Motor neuron (in vitro differentiated cells): ENCODE measurements around the gene FOLR3. TPM values are rescaled to one million over a fixed set of nuclear protein-coding genes. Genes with fewer than 3 reads are reported as not detected.

Experiments used
- ATAC-seq, 8 experiments: fragments of 200-7000 bp; cut with Tn5 transposase; replicated peaks in 6 of 8; 2 replicates each; pipeline ENCODE4 v1.8.0; 2021; ENCODE audit warnings: mild to moderate bottlenecking in 8 of 8, moderate library complexity in 8 of 8
- H3K27ac ChIP-seq, 2 donors: fragments of 250-450 bp; sonication (Bioruptor Pico); 2 replicates each; pipeline ENCODE4 v1.9.0; 2021; ENCODE audit warnings: antibody characterized with exemption in 2 of 2, mild to moderate bottlenecking in 2 of 2, moderate library complexity in 1 of 2
- H3K4me1 ChIP-seq, 2 donors: fragments of 250-450 bp; sonication (Bioruptor Pico); replicated peaks in 1 of 2; 2 replicates each; pipeline ENCODE4 v1.6.1; 2021; ENCODE audit warnings: antibody characterized with exemption in 2 of 2, mild to moderate bottlenecking in 2 of 2, moderate library complexity in 1 of 2
- H3K4me3 ChIP-seq, 5 donors: fragments of 250-450 bp; sonication (Bioruptor Pico); 2 replicates each; pipeline ENCODE4 v1.9.0; 2021; ENCODE audit warnings: antibody characterized with exemption in 5 of 5, mild to moderate bottlenecking in 5 of 5, moderate library complexity in 4 of 5
- WGBS, 10 experiments: fragments of 450-650 bp; shearing (Covaris generic); methylation state at CpG; one replicate each; pipeline ENCODE4 v1.0.0; 2022; 5-methylcytosine and 5-hydroxymethylcytosine counted together
- in situ Hi-C, 9 experiments: fragments of 400-800 bp; cut with MboI; loops; one replicate each; pipeline ENCODE4 v1.15.0; 2021; ENCODE audit warnings: low sequenced_read_pairs in 9 of 9, low pct_unique_long_range_greater_than_20kb in 2 of 9; ENCODE audit not compliant: unreplicated experiment in 9 of 9
- total RNA-seq, 8 experiments: library from RNA; unstranded; fragments of 300-600 nt; gene quantifications; 2 replicates each; pipeline versions ENCODE4 v1.2.3 to v1.2.4, GENCODE V29; 2022

The FOLR3 gene
- total RNA-seq, 8 experiments from 2014 or later = 0.40 to 27.3 (median 2.0) TPM; not detected in 5

- peak; percentile 85 to 94 (median 91) for ATAC-seq
- WGBS, 10 experiments = 0 to 3% (median 2%) methylated on average over 1 to 27 of the region's 49 CpGs; no CpG with 5 or more reads in 2 of the 10 experiments
- in situ Hi-C loops = no loop called here
- H3K27ac ChIP-seq = peak within 1 kb of the TSS; percentile 99
- peak within 1 kb of the TSS; percentile 58 to 82 (median 74) for H3K4me3 ChIP-seq
- peaks cover 5 to 7% of the 10 kb centered on the region in 2 donors for H3K4me1 ChIP-seq
These were observed 23.2 kb upstream of the FOLR3 start, which contains the start of gene ANAPC15 for GRCh38 chr11:72112143-72112977. Gene ANAPC15, minus strand, starts transcription at chr11:72112695. Its CDS starts 1,419 bp downstream, at chr11:72111276.

GRCh38 chr11:72112978-72113808 is 22.3 kb upstream of the FOLR3 start:
- 25 to 92% (median 56%) methylated on average over 1 to 6 of the region's 9 CpGs for WGBS, 10 experiments
- Histone ChIP-seq H3K27ac (peak overlapping the region; percentile 99), H3K4me3 (peak overlapping the region; percentile 58 to 82 (median 74)), H3K4me1 (peaks cover 12 to 15% of the 10 kb centered on the region in 2 donors)
- ATAC-seq = peak in 1 of 8 experiments; percentile 1
- in situ Hi-C loops = no loop called here

GRCh38 chr11:72114570-72114969 is 21.0 kb upstream of the FOLR3 start:
- ATAC-seq = peak in 1 of 8 experiments; percentile 0
- Histone ChIP-seq H3K4me1 (peaks cover 21 to 26% of the 10 kb centered on the region in 2 donors), H3K27ac (no peak overlapping the region), H3K4me3 (no peak overlapping the region)
- 29 to 100% (median 80%) methylated on average over 1 of the region's 1 CpG; no CpG with 5 or more reads in 6 of the 10 experiments for WGBS, 10 experiments
- in situ Hi-C loops = no loop called here

GRCh38 chr11:72116019-72116755 is 19.3 kb upstream of the FOLR3 start:
- ATAC-seq = no peak
- H3K27ac ChIP-seq = no peak overlapping the region
- in situ Hi-C loops = no loop called here
- H3K4me1 ChIP-seq = peaks cover 21 to 26% of the 10 kb centered on the region in 2 donors
- WGBS, 10 experiments = 63 to 100% (median 89%) methylated on average over 1 to 6 of the region's 6 CpGs; no CpG with 5 or more reads in 1 of the 10 experiments
- no peak overlapping the region for H3K4me3 ChIP-seq

GRCh38 chr11:72119198-72119597 is 16.3 kb upstream of the FOLR3 start:
- in situ Hi-C loops = no loop called here

GRCh38 chr11:72120930-72121329 is 14.6 kb upstream of the FOLR3 start:
- in situ Hi-C loops = no loop called here
- Histone ChIP-seq H3K27ac (no peak overlapping the region), H3K4me1 (peaks cover 16 to 18% of the 10 kb centered on the region in 2 donors), H3K4me3 (no peak overlapping the region)
- WGBS, 10 experiments = 50 to 100% (median 100%) methylated on average over 1 to 2 of the region's 2 CpGs; no CpG with 5 or more reads in 5 of the 10 experiments
- ATAC-seq = no peak

More at GRCh38 chr11:72119198-72119597, 16.3 kb upstream of the FOLR3 start:
- H3K4me3 ChIP-seq = no peak overlapping the region
- H3K27ac ChIP-seq = peak overlapping the region in 1 of 2 donors; percentile 12
- WGBS, 10 experiments = 30 to 100% (median 89%) methylated on average over 1 to 5 of the region's 6 CpGs; no CpG with 5 or more reads in 1 of the 10 experiments
- H3K4me1 ChIP-seq = peaks cover 16 to 18% of the 10 kb centered on the region in 2 donors
- ATAC-seq = peak in 4 of 8 experiments; percentile 13 to 28 (median 16)

GRCh38 chr11:72122607-72123006 is 12.9 kb upstream of the FOLR3 start:
- no peak for ATAC-seq
- H3K4me1 ChIP-seq = peaks cover 15 to 17% of the 10 kb centered on the region in 2 donors
- 17 to 71% (median 60%) methylated on average over 1 of the region's 1 CpG; no CpG with 5 or more reads in 4 of the 10 experiments for WGBS, 10 experiments
- H3K27ac ChIP-seq = no peak overlapping the region
- in situ Hi-C loops = no loop called here
- H3K4me3 ChIP-seq = no peak overlapping the region

- ATAC-seq = no peak
- in situ Hi-C loops = no loop called here
- Histone ChIP-seq H3K4me1 (peaks cover 9 to 11% of the 10 kb centered on the region in 2 donors), H3K4me3 (no peak overlapping the region), H3K27ac (no peak overlapping the region)
- WGBS, 10 experiments = 0 to 90% (median 55%) methylated on average over 1 to 3 of the region's 3 CpGs; no CpG with 5 or more reads in 4 of the 10 experiments
These were observed 12.3 kb upstream of the FOLR3 start for GRCh38 chr11:72123117-72123653.

- H3K27ac ChIP-seq = no peak overlapping the region
- 80% methylated on average over 1 to 2 of the region's 6 CpGs; no CpG with 5 or more reads in 8 of the 10 experiments for whole genome bisulfite sequencing, 10 experiments
- peaks cover under 1 to 2% of the 10 kb centered on the region in 2 donors for H3K4me1 ChIP-seq
- ATAC-seq = no peak
- H3K4me3 ChIP-seq = no peak overlapping the region
- in situ Hi-C loops = no loop called here
These were observed 11.5 kb upstream of the FOLR3 start for GRCh38 chr11:72124046-72124445.

GRCh38 chr11:72125956-72126355 is 9.6 kb upstream of the FOLR3 start:
- in situ Hi-C loops = no loop called here
- 0 to 80% (median 33%) methylated on average over 1 of the region's 1 CpG; no CpG with 5 or more reads in 3 of the 10 experiments for WGBS, 10 experiments
- no peak for ATAC-seq
- Histone ChIP-seq H3K4me3 (no peak overlapping the region), H3K27ac (no peak overlapping the region), H3K4me1 (no peaks in the 10 kb centered on the region)

GRCh38 chr11:72127923-72128322 is 7.6 kb upstream of the FOLR3 start:
- no peaks in the 10 kb centered on the region for H3K4me1 ChIP-seq
- ATAC-seq = no peak
- 25 to 89% (median 50%) methylated on average over 1 to 2 of the region's 2 CpGs; no CpG with 5 or more reads in 1 of the 10 experiments for WGBS, 10 experiments
- no peak overlapping the region for H3K27ac ChIP-seq
- H3K4me3 ChIP-seq = no peak overlapping the region
- in situ Hi-C loops = no loop called here

GRCh38 chr11:72129381-72129780 is 6.1 kb upstream of the FOLR3 start:
- Histone ChIP-seq H3K27ac (no peak overlapping the region), H3K4me3 (no peak overlapping the region), H3K4me1 (no peaks in the 10 kb centered on the region)
- WGBS, 10 experiments = 20 to 94% (median 72%) methylated on average over 1 to 3 of the region's 3 CpGs; no CpG with 5 or more reads in 1 of the 10 experiments
- in situ Hi-C loops = no loop called here
- ATAC-seq = no peak
